SK-N-SH treated with all-trans-retinoic acid at 6 μM for 48 hours (cell line): ENCODE results near the gene NPAS3.

ENCODE experiments used
- ARNTL ChIP-seq: fragments of 450-650 bp; formaldehyde crosslinking; IDR thresholded peaks from 2 replicates; pipeline ENCODE4 v1.5.0; 2020; ENCODE audit warnings: low read depth, mild to moderate bottlenecking, moderate library complexity, borderline replicate concordance
- ISL1 ChIP-seq: fragments of 250-450 bp; sonication (Bioruptor Pico); IDR thresholded peaks from 2 replicates; pipeline ENCODE4 v2.1.2; 2022; ENCODE audit warnings: mild to moderate bottlenecking, moderate library complexity
- RARB ChIP-seq: fragments of 250-450 bp; sonication (Bioruptor Pico); IDR thresholded peaks from 2 replicates; pipeline ENCODE4 v1.8.0; 2021; ENCODE audit warnings: mild to moderate bottlenecking, moderate library complexity
- ZC3H10 ChIP-seq: fragments of 250-450 bp; sonication (Bioruptor Pico); IDR thresholded peaks from 2 replicates; pipeline ENCODE4 v1.5.1; 2021; ENCODE audit warnings: mild to moderate bottlenecking, moderate library complexity
- ZFP3 ChIP-seq: fragments of 250-450 bp; sonication (Bioruptor Pico); IDR thresholded peaks from 2 replicates; pipeline ENCODE4 v1.5.0; 2020; ENCODE audit warnings: mild to moderate bottlenecking, moderate library complexity
- TF ChIP-seq, protein P1 (sequence below): fragments of 250-450 bp; sonication (Bioruptor Pico); IDR thresholded peaks from 2 replicates; pipeline ENCODE4 v1.5.0; 2020; ENCODE audit warnings: mild to moderate bottlenecking, moderate library complexity

DNA sequence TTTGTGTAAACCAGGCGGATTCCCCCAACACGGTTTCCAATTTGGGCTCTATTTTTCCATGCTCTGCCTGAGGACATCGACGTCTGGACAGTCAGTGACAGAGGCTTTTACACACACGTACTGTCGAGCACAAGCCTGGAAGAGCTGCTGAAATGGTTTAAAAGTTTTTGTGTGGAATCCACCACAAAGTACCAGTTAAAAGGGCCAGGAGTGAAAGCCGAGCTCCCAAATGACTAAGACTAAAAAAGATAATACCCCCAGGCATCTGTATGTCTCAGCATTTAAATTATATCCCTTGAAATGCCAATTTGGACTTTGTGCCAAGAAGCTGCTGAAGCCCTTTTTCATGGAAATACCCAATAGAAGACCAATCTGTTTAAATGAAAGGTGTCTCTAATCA is 839.0 kb downstream of the NPAS3 start:
- no peak for TF ChIP-seq ZC3H10
- no peak for TF ChIP-seq RARB
- TF ChIP-seq, protein P1, sequence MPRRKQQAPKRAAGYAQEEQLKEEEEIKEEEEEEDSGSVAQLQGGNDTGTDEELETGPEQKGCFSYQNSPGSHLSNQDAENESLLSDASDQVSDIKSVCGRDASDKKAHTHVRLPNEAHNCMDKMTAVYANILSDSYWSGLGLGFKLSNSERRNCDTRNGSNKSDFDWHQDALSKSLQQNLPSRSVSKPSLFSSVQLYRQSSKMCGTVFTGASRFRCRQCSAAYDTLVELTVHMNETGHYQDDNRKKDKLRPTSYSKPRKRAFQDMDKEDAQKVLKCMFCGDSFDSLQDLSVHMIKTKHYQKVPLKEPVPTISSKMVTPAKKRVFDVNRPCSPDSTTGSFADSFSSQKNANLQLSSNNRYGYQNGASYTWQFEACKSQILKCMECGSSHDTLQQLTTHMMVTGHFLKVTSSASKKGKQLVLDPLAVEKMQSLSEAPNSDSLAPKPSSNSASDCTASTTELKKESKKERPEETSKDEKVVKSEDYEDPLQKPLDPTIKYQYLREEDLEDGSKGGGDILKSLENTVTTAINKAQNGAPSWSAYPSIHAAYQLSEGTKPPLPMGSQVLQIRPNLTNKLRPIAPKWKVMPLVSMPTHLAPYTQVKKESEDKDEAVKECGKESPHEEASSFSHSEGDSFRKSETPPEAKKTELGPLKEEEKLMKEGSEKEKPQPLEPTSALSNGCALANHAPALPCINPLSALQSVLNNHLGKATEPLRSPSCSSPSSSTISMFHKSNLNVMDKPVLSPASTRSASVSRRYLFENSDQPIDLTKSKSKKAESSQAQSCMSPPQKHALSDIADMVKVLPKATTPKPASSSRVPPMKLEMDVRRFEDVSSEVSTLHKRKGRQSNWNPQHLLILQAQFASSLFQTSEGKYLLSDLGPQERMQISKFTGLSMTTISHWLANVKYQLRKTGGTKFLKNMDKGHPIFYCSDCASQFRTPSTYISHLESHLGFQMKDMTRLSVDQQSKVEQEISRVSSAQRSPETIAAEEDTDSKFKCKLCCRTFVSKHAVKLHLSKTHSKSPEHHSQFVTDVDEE (CRISPR knock-in tag) = no peak
- no peak for TF ChIP-seq ISL1
- no peak for TF ChIP-seq ZFP3 (CRISPR knock-in tag)
- TF ChIP-seq ARNTL (CRISPR knock-in tag) = no peak
